DND-41 (cell line): Measurements from ENCODE around the gene HSCB.
"Not testable (repeated sequence)": the region's sequence is repeated elsewhere in the genome, so short reads cannot be mapped to it uniquely, and the experiment has no call there.

Experiments
- ATAC-seq: fragments of 200-7000 bp; cut with Tn5 transposase; 3 replicates; pipeline ENCODE4 v1.9.1; 2021; ENCODE audit warnings: low read depth; ENCODE audit not compliant: insufficient read depth
- DNase-seq: peaks from one replicate; pipeline ENCODE4 v3.0.0-alpha.2; 2020
- H2AFZ ChIP-seq: 2 replicates; pipeline ENCODE4 v1.6.0; 2012; ENCODE audit warnings: low read depth, low read length
- H3K27ac ChIP-seq: 2 replicates; pipeline ENCODE4 v1.5.1; 2012; ENCODE audit warnings: low read length, inconsistent platforms
- H3K27me3 ChIP-seq: fragments of 200-600 bp; sonication (generic); 2 replicates; pipeline ENCODE4 v1.6.0; 2012; ENCODE audit warnings: low read length, mild to moderate bottlenecking, inconsistent platforms; ENCODE audit not compliant: insufficient read depth, poor library complexity
- H3K36me3 ChIP-seq: 2 replicates; pipeline ENCODE4 v1.5.1; 2012; ENCODE audit warnings: low read length, inconsistent platforms; ENCODE audit not compliant: insufficient read depth
- H3K4me1 ChIP-seq: 2 replicates; pipeline ENCODE4 v1.5.1; 2012; ENCODE audit warnings: mild to moderate bottlenecking, low read length; ENCODE audit not compliant: insufficient read depth
- H3K4me2 ChIP-seq: 2 replicates; pipeline ENCODE4 v1.6.0; 2012; ENCODE audit warnings: mild to moderate bottlenecking, moderate library complexity, low read length, inconsistent platforms; ENCODE audit not compliant: insufficient read depth
- H3K4me3 ChIP-seq, 2 experiments: fragments of 200-600 bp in 1 of 2; shearing (Covaris generic) in 1 of 2; 2 replicates each; pipeline ENCODE4 v1.5.1; 2012 to 2016; ENCODE audit warnings: inconsistent platforms in 2 of 2, low read length in 2 of 2, mild to moderate bottlenecking in 2 of 2, low read depth in 1 of 2, moderate library complexity in 1 of 2
- H3K79me2 ChIP-seq: 2 replicates; pipeline ENCODE4 v1.6.0; 2012; ENCODE audit warnings: low read length, inconsistent platforms; ENCODE audit not compliant: insufficient read depth
- H3K9ac ChIP-seq: 2 replicates; pipeline ENCODE4 v1.6.0; 2012; ENCODE audit warnings: low read depth, mild to moderate bottlenecking, inconsistent platforms, low read length, moderate library complexity
- H3K9me3 ChIP-seq: 2 replicates; pipeline ENCODE4 v1.5.1; 2012; ENCODE audit warnings: low read length, moderate library complexity, mild to moderate bottlenecking, inconsistent platforms; ENCODE audit not compliant: insufficient read depth, severe bottlenecking
- H4K20me1 ChIP-seq: 2 replicates; pipeline ENCODE4 v1.6.0; 2012; ENCODE audit warnings: low read length; ENCODE audit not compliant: insufficient read depth
- CTCF ChIP-seq: IDR thresholded peaks from 2 replicates; pipeline ENCODE4 v1.5.1; 2012; ENCODE audit warnings: borderline replicate concordance, low read length, moderate library complexity, mild to moderate bottlenecking; ENCODE audit not compliant: poor library complexity, severe bottlenecking; ENCODE audit errors: extremely low read depth
- EZH2 ChIP-seq: IDR thresholded peaks from 3 replicates; pipeline ENCODE4 v1.6.1; 2012; ENCODE audit warnings: borderline replicate concordance, low read depth, mild to moderate bottlenecking, moderate library complexity, low read length, inconsistent platforms; ENCODE audit not compliant: severe bottlenecking

The HSCB gene

GRCh38 chr22:28742562-28742962 is 723 bp downstream of the HSCB start:
- Histone ChIP-seq H3K79me2 (peaks cover 56% of the 10 kb centered on the region), H3K4me1 (peaks cover 32% of the 10 kb centered on the region), H3K9me3 (no peaks in the 10 kb centered on the region), H3K27me3 (no peaks in the 10 kb centered on the region), H2AFZ (peak overlapping the region; percentile 97), H3K36me3 (peaks cover 40% of the 10 kb centered on the region), H4K20me1 (peaks cover 2% of the 10 kb centered on the region; the same call in 1 of the 2 replicates), H3K9ac (peak overlapping the region; percentile 86), H3K4me2 (peak overlapping the region; percentile 89), H3K27ac (peak overlapping the region; percentile 95), H3K4me3 (peak overlapping the region; percentile 63 to 85; a peak in 3 of 4 replicates)
- TF ChIP-seq EZH2 (no peak), CTCF (no peak)
- ATAC-seq, result no peak
- no peak for DNase-seq

GRCh38 chr22:28743852-28744251 is 2.0 kb downstream of the HSCB start:
- H3K27ac ChIP-seq, result no peak overlapping the region
- H2AFZ ChIP-seq, result no peak overlapping the region
- peaks cover 43% of the 10 kb centered on the region for H3K79me2 ChIP-seq
- H3K9me3 ChIP-seq, result no peaks in the 10 kb centered on the region
- no peak overlapping the region for H3K9ac ChIP-seq
- no peaks in the 10 kb centered on the region for H4K20me1 ChIP-seq
- TF ChIP-seq CTCF, result no peak
- TF ChIP-seq EZH2, result no peak
- ATAC-seq (no peak), DNase-seq (no peak)
- H3K4me2 ChIP-seq, result no peak overlapping the region
- H3K4me1 ChIP-seq, result peaks cover 32% of the 10 kb centered on the region
- H3K36me3 ChIP-seq, result peaks cover 38% of the 10 kb centered on the region
- no peaks in the 10 kb centered on the region for H3K27me3 ChIP-seq
- no peak overlapping the region for H3K4me3 ChIP-seq

- H3K4me1 ChIP-seq, result no peaks in the 10 kb centered on the region
- DNase-seq, result no peak
- peaks cover 27% of the 10 kb centered on the region for H3K36me3 ChIP-seq
- H4K20me1 ChIP-seq, result no peaks in the 10 kb centered on the region
- no peak for TF ChIP-seq EZH2
- TF ChIP-seq CTCF, result no peak
- H3K9me3 ChIP-seq, result no peaks in the 10 kb centered on the region
- H3K27me3 ChIP-seq, result no peaks in the 10 kb centered on the region
- H2AFZ ChIP-seq, result no peak overlapping the region
- no peak overlapping the region for H3K9ac ChIP-seq
- no peak overlapping the region for H3K4me2 ChIP-seq
- H3K4me3 ChIP-seq, result no peak overlapping the region
- no peak for ATAC-seq
- H3K79me2 ChIP-seq, result no peaks in the 10 kb centered on the region
- no peak overlapping the region for H3K27ac ChIP-seq
These were observed 8.6 kb downstream of the HSCB start for GRCh38 chr22:28750471-28750881.

- H3K4me2 ChIP-seq, H3K9ac ChIP-seq, DNase-seq, H2AFZ ChIP-seq, H4K20me1 ChIP-seq, ATAC-seq, H3K4me3 ChIP-seq, H3K27me3 ChIP-seq, H3K4me1 ChIP-seq, H3K27ac ChIP-seq, H3K36me3 ChIP-seq, H3K9me3 ChIP-seq, H3K79me2 ChIP-seq: not testable (repeated sequence)
These were observed 12.7 kb downstream of the HSCB start for GRCh38 chr22:28754512-28754911.
